GM12864 (cell line): ENCODE results near the gene PTGS1.
"Not testable (repeated sequence)": the region's sequence is repeated elsewhere in the genome, so short reads cannot be mapped to it uniquely, and the experiment has no call there.

Experiments
- DNase-seq: peaks from one replicate; pipeline ENCODE4 v3.0.0-alpha.2; 2011; ENCODE audit warnings: low read depth
- H3K4me3 ChIP-seq: 2 replicates; pipeline ENCODE4 v1.5.1; 2011; ENCODE audit warnings: mild to moderate bottlenecking, low read depth, low read length, control low read depth
- TF ChIP-seq, protein P1 (sequence below): IDR thresholded peaks from 2 replicates; pipeline ENCODE4 v1.5.1; 2011; ENCODE audit warnings: low read depth, mild to moderate bottlenecking, moderate library complexity, low read length, control low read depth, inconsistent platforms; ENCODE audit errors: missing control alignments

Gene PTGS1

DNA sequence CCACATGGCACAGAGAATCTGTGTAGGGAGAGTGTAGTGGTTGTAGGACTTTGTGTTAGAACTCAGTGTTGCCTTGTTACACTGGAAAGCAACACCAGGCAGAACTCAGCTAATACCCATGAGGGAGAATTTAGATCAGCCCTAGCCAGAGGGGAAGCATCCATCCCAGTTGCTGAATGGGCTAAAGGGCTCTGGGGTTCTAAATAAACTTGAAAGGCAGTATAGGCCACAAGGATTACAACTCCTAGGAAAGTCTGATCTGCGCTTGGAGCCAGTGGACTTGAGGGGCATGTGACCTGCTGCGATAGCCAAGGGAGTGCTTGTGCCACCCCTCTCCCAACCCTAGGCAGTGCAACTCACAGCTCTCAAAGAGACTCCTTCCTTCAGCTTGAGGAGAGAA lies 26.9 kb downstream of the PTGS1 start:
- H3K4me3 ChIP-seq = no peak overlapping the region
- TF ChIP-seq, protein P1, sequence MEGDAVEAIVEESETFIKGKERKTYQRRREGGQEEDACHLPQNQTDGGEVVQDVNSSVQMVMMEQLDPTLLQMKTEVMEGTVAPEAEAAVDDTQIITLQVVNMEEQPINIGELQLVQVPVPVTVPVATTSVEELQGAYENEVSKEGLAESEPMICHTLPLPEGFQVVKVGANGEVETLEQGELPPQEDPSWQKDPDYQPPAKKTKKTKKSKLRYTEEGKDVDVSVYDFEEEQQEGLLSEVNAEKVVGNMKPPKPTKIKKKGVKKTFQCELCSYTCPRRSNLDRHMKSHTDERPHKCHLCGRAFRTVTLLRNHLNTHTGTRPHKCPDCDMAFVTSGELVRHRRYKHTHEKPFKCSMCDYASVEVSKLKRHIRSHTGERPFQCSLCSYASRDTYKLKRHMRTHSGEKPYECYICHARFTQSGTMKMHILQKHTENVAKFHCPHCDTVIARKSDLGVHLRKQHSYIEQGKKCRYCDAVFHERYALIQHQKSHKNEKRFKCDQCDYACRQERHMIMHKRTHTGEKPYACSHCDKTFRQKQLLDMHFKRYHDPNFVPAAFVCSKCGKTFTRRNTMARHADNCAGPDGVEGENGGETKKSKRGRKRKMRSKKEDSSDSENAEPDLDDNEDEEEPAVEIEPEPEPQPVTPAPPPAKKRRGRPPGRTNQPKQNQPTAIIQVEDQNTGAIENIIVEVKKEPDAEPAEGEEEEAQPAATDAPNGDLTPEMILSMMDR = no peak
- no peak for DNase-seq

DNA sequence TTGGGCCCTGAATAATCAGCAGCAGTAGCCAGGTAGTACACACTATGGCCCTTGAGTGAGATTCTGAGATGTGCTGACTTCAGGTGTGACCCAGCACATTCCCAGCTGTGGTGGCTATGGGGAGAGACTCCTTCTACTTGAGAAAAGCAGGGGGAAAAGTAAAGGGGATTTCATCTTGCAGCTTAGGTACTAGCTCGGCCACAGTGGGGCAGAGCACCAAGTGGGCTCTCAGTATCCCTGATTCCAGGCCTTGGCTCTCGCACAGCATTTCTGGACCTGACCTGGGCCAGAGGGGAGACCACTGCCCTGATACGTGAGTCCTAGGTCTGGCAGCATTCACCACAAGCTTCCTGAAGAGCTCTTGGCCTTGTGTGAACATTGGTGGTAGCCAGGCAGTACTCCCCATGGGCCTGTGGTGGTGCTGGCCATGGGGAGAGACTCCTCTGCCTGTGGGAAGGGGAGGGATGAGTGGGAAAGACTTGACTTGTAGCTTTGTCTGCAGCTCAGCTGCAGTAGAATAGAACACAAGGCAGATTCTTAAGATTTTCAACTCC lies 27.6 kb downstream of the PTGS1 start:
- no peak overlapping the region for H3K4me3 ChIP-seq
- TF ChIP-seq, protein P1 = no peak
- no peak for DNase-seq

DNA sequence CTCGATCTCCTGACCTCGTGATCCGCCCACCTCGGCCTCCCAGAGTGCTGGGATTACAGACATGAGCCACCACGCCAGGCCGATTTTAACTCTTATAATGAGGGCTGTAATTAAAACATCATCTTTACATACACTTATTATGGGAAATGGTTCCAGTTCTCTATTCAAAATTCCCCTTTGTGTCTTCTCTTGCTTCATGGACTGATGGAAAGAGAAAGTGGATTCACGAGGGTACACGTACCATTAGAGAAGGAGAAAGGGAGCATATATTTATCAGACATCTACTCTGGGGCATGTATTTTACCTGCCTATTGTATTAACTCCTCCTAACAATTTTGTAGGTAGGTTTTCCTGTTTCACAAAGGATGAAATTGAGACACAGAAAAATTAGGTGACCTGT lies 31.1 kb downstream of the PTGS1 start:
- no peak for DNase-seq
- TF ChIP-seq, protein P1 = no peak
- H3K4me3 ChIP-seq = no peak overlapping the region

DNA sequence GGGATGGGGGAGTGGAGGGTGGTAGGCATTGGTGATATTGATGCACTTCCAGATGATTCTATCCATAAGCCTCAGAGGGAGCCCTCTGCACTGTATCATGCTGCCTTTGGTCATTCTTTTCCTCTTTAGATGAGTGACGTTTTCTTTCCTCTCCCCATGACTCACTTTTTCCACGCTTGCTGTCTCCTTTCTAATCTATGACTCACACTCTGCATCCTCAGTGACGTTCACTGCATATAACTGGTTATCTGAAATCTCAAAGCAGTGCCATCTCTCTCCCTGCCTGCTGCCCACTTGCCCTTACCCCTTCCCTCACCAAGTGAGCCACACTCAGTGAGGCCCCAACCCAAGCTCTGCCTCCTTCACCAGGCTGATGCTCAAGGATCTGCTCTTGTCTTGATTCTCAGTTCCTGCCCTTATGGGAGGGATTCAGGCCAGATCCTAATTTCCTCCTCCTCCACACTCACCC lies 31.6 kb downstream of the PTGS1 start:
- H3K4me3 ChIP-seq = no peak overlapping the region
- no peak for DNase-seq
- TF ChIP-seq, protein P1 = no peak

DNA sequence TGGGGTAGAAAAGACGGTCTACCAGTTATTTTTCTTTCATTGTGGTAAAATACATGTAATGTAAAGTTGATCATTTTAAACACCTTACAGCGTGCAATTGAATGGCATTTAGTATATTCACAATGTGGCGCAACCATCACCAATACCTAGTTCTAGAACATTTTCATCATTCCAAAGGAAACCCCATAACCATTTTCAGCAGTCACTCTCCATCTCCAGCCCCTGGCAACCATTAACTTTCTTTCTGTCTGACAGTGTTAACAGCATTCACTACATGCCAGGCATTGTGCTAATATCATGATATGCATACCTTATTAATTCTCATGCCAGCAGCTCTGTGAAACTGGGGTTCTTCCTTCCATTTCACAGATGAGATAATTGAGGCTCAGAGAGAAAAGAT lies 32.0 kb downstream of the PTGS1 start:
- TF ChIP-seq, protein P1 = no peak
- no peak for DNase-seq
- no peak overlapping the region for H3K4me3 ChIP-seq

DNA sequence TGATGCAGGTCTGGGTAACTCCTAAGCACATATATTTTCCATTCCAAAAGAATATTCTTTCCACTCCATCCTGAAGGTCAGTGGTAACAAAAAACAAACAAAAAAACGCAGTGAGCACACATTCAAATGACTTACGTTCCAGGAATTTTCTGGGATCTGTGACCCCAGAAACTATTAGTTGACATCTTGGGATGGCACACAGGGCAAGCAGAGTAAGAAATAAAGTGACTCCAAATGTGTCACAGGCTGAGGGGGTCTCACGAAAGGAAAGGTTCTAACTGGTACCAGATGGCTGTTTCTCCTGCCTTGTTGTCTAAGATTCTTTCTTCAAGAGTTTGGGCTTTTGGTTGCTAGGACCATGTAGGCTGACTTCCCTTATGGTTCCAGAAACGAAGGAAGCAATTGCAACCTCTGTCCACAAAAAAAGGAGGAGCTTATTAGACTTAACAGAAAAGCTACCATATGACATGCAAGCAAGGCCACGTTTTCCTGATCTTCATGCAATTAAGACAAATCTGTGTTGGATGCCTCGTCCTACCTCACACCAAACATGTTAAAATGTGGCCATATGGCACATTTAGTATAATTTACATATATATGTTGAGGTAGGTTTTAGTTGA lies 32.7 kb downstream of the PTGS1 start:
- TF ChIP-seq, protein P1 = no peak
- no peak for DNase-seq
- no peak overlapping the region for H3K4me3 ChIP-seq

DNA sequence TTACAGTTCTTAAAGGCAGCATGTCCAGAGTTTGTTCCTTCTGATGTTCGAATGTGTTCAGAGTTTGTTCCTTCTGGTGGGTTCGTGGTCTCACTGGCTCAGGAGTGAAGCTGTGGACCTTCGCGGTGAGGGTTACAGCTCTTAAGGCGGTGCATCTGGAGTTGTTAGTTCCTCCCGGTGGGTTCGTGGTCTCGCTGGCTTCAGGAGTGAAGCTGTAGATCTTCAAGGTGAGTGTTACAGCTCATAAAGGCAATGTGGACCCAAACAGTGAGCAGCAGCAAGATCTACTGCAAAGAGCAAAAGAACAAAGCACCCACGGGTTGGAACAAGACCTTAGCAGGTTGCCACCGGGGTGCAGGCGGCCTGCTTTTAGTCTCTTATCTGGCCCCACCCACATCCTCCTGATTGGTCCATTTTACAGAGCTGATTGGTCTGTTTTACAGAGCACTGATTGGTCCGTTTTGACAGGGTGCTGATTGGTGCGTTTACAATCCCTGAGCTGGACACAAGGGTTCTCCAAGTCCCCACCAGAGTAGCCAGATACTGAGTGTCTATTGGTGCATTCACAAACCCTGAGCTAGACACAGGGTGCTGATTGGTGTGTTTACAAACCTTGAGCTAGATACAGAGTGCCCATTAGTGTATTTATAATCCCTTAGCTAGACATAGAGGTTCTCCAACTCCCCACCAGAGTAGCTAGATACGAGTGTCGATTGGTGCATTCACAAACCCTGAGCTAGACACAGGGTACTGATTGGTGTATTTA lies 34.7 kb downstream of the PTGS1 start:
- not testable (repeated sequence) for DNase-seq, H3K4me3 ChIP-seq
